HepG2 (cell line): Measurements from ENCODE around the gene ANKZF1. TPM values are rescaled to one million over a fixed set of nuclear protein-coding genes. Genes with fewer than 3 reads are reported as not detected.

Source experiments
- ATAD3A ChIP-seq: sonication (generic); formaldehyde crosslinking; IDR thresholded peaks from 2 replicates; pipeline ENCODE4 v1.4.0; 2020; ENCODE audit warnings: missing genetic modification reagents
- DR1 ChIP-seq: sonication (generic); formaldehyde crosslinking; IDR thresholded peaks from 2 replicates; pipeline ENCODE4 v1.8.0; 2021; ENCODE audit warnings: mild to moderate bottlenecking, missing genetic modification reagents, inconsistent platforms
- HIVEP1 ChIP-seq: sonication (generic); formaldehyde crosslinking; IDR thresholded peaks from 2 replicates; pipeline ENCODE4 v1.4.0; 2020; ENCODE audit warnings: mild to moderate bottlenecking, missing genetic modification reagents
- HMG20B ChIP-seq: conservative IDR thresholded peaks from 2 replicates; pipeline ENCODE4 v1.6.1; 2016; ENCODE audit warnings: missing genetic modification reagents, missing compliant biosample characterization
- MXD1 ChIP-seq: sonication (generic); formaldehyde crosslinking; IDR thresholded peaks from 2 replicates; pipeline ENCODE4 v1.4.0; 2020; ENCODE audit warnings: mild to moderate bottlenecking, missing genetic modification reagents
- RBFOX2 ChIP-seq: fragments of 200-400 bp; formaldehyde crosslinking; IDR thresholded peaks from 2 replicates; pipeline ENCODE4 v1.6.1; 2017; ENCODE audit warnings: low read depth, mild to moderate bottlenecking, low read length
- TEAD2 ChIP-seq: sonication (generic); formaldehyde crosslinking; IDR thresholded peaks from 2 replicates; pipeline ENCODE4 v1.9.0; 2021; ENCODE audit warnings: missing genetic modification reagents
- TEAD3 ChIP-seq: optimal IDR thresholded peaks from 2 replicates; pipeline ENCODE3; 2016; ENCODE audit warnings: borderline replicate concordance
- TRIM24 ChIP-seq: sonication (generic); formaldehyde crosslinking; IDR thresholded peaks from 2 replicates; pipeline ENCODE4 v1.8.0; 2022; ENCODE audit warnings: mild to moderate bottlenecking, missing genetic modification reagents
- ZBTB42 ChIP-seq: sonication (generic); formaldehyde crosslinking; IDR thresholded peaks from 2 replicates; pipeline ENCODE4 v1.5.0; 2020; ENCODE audit warnings: mild to moderate bottlenecking, missing genetic modification reagents
- ZFP1 ChIP-seq: IDR thresholded peaks from 2 replicates; pipeline ENCODE4 v1.6.1; 2016
- ZFYVE20 ChIP-seq: sonication (generic); formaldehyde crosslinking; IDR thresholded peaks from 2 replicates; pipeline ENCODE4 v1.8.0; 2023; ENCODE audit warnings: low read depth, mild to moderate bottlenecking, moderate library complexity, missing genetic modification reagents, borderline replicate concordance
- ZMYM4 ChIP-seq: sonication (generic); formaldehyde crosslinking; IDR thresholded peaks from 2 replicates; pipeline ENCODE4 v1.8.1; 2023; ENCODE audit warnings: mild to moderate bottlenecking, missing genetic modification reagents
- ZNF160 ChIP-seq: sonication (generic); formaldehyde crosslinking; IDR thresholded peaks from 2 replicates; pipeline ENCODE4 v1.8.0; 2022; ENCODE audit warnings: mild to moderate bottlenecking, inconsistent platforms, missing genetic modification reagents
- ZNF3 ChIP-seq: IDR thresholded peaks from 2 replicates; pipeline ENCODE4 v1.7.0; 2017; ENCODE audit warnings: inconsistent platforms
- ZNF451 ChIP-seq: sonication (generic); formaldehyde crosslinking; IDR thresholded peaks from 2 replicates; pipeline ENCODE4 v1.5.0; 2020; ENCODE audit warnings: mild to moderate bottlenecking, missing genetic modification reagents
- ZNF580 ChIP-seq: IDR thresholded peaks from 2 replicates; pipeline ENCODE4 v1.6.1; 2016; ENCODE audit warnings: low read depth, borderline replicate concordance
- ZNF615 ChIP-seq: sonication (generic); formaldehyde crosslinking; IDR thresholded peaks from 2 replicates; pipeline ENCODE4 v1.5.0; 2020; ENCODE audit warnings: mild to moderate bottlenecking, missing genetic modification reagents, borderline replicate concordance
- ZNF691 ChIP-seq: sonication (generic); formaldehyde crosslinking; IDR thresholded peaks from 2 replicates; pipeline ENCODE4 v1.4.0; 2020; ENCODE audit warnings: missing genetic modification reagents, low read depth, mild to moderate bottlenecking, borderline replicate concordance
- ZNF775 ChIP-seq: sonication (generic); formaldehyde crosslinking; IDR thresholded peaks from 2 replicates; pipeline ENCODE4 v1.4.0; 2020; ENCODE audit warnings: missing genetic modification reagents, mild to moderate bottlenecking, moderate library complexity, borderline replicate concordance
- polyA plus RNA-seq, 8 experiments: library from polyadenylated mRNA; depleted of rRNA in 3 of 8; stranded (reverse) in 7 of 8; unstranded in 1 of 8; fragments of >200 nt; fragmentation: Illumina TruSeq in 4 of 8; extraction: Trizol in 4 of 8; gene quantifications; 2 replicates each; pipeline versions ENCODE4 v1.2.1 to v1.2.3, GENCODE V29; 2011 to 2016; ENCODE audit warnings: low read depth in 4 of 8, missing spikeins in 1 of 8, mixed read lengths in 1 of 8; ENCODE audit not compliant: insufficient read depth in 1 of 8
- total RNA-seq, 5 experiments: library from RNA; depleted of rRNA; stranded (reverse); fragments of >200 nt; fragmentation: Illumina TruSeq; extraction: Trizol; gene quantifications; 2 replicates each; pipeline ENCODE4 v1.2.3, GENCODE V29; 2016; ENCODE audit warnings: low read depth in 1 of 5
- TF ChIP-seq, protein P1 (sequence below): sonication (generic); formaldehyde crosslinking; IDR thresholded peaks from 2 replicates; pipeline ENCODE4 v1.4.0; 2020; ENCODE audit warnings: mild to moderate bottlenecking, missing genetic modification reagents
- TF ChIP-seq, protein P2 (sequence below): sonication (generic); formaldehyde crosslinking; IDR thresholded peaks from 2 replicates; pipeline ENCODE4 v1.4.0; 2020; ENCODE audit warnings: missing genetic modification reagents, borderline replicate concordance

ANKZF1 gene
- total and polyA plus RNA-seq, 2 of the 13 experiments (the other 11 are each of a cell fraction or from before 2014, with no cell fraction given): 25.3 to 128 TPM

DNA sequence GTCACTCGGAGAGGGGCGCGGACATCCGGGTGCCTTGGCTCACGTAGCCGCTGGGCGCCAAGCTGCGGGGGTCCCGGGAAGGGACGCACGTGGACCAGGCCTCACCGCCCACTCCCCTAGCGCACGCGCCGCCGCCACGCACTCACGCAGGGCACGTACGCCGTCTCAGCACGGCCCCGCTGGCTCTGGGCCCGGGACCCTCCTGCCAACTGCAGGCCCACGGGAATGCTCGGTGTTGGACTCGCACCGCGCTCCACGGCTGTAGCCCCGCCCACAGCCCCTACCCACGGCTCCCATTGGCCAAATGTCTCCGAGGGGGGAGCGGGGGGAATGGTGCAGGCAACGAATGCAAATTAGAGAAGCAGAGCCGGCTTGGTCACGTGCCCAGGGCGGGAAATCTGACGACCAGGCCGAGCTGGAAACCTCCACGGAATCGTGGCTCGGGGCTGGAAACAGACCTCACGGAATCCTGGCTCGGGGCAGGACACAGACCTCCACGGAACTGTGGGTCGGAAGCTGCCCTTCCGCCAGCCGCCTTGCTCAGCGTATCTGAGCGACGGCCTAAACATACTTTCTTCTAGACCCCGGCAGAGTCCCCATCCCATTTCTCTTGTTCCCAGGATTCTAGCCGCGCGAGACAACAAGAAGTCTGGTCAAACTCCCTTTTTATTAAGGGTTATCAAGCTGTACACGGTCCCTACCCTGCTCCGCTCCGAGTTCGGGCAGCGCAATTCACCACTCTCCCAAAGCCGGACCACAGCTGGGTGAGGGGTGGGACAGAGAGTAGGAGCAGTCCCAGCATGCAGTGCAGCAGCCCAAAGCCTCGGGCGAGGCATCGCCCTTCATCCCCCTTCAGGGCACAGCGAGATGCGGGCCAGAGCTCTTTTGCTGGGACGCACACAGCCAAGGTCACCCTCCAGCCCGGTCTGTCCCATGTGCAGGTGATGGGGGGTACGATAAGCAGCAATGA, 10.6 kb upstream of the ANKZF1 start, which contains the start of gene ABCB6 (continued):
- TF ChIP-seq HMG20B (CRISPR knock-in tag): 0 out of 2 replicates have a peak, but pooled peaks have one; percentile 25
- TF ChIP-seq DR1: peak; percentile 93
- peak; percentile 78; the same call in 1 of the 2 replicates for TF ChIP-seq ZNF580 (CRISPR knock-in tag)
- TF ChIP-seq, protein P1, sequence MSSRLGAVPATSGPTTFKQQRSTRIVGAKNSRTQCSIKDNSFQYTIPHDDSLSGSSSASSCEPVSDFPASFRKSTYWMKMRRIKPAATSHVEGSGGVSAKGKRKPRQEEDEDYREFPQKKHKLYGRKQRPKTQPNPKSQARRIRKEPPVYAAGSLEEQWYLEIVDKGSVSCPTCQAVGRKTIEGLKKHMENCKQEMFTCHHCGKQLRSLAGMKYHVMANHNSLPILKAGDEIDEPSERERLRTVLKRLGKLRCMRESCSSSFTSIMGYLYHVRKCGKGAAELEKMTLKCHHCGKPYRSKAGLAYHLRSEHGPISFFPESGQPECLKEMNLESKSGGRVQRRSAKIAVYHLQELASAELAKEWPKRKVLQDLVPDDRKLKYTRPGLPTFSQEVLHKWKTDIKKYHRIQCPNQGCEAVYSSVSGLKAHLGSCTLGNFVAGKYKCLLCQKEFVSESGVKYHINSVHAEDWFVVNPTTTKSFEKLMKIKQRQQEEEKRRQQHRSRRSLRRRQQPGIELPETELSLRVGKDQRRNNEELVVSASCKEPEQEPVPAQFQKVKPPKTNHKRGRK: peak; percentile 53; the same call in 1 of the 2 replicates
- TF ChIP-seq ZBTB42 (CRISPR knock-in tag): peak; percentile 49
- TF ChIP-seq, protein P2, sequence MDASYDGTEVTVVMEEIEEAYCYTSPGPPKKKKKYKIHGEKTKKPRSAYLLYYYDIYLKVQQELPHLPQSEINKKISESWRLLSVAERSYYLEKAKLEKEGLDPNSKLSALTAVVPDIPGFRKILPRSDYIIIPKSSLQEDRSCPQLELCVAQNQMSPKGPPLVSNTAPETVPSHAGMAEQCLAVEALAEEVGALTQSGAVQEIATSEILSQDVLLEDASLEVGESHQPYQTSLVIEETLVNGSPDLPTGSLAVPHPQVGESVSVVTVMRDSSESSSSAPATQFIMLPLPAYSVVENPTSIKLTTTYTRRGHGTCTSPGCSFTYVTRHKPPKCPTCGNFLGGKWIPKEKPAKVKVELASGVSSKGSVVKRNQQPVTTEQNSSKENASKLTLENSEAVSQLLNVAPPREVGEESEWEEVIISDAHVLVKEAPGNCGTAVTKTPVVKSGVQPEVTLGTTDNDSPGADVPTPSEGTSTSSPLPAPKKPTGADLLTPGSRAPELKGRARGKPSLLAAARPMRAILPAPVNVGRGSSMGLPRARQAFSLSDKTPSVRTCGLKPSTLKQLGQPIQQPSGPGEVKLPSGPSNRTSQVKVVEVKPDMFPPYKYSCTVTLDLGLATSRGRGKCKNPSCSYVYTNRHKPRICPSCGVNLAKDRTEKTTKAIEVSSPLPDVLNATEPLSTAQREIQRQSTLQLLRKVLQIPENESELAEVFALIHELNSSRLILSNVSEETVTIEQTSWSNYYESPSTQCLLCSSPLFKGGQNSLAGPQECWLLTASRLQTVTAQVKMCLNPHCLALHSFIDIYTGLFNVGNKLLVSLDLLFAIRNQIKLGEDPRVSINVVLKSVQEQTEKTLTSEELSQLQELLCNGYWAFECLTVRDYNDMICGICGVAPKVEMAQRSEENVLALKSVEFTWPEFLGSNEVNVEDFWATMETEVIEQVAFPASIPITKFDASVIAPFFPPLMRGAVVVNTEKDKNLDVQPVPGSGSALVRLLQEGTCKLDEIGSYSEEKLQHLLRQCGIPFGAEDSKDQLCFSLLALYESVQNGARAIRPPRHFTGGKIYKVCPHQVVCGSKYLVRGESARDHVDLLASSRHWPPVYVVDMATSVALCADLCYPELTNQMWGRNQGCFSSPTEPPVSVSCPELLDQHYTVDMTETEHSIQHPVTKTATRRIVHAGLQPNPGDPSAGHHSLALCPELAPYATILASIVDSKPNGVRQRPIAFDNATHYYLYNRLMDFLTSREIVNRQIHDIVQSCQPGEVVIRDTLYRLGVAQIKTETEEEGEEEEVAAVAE: peak; percentile 92; the same call in 1 of the 2 replicates
- 0 out of 2 replicates have a peak, but pooled peaks have one; percentile 15 for TF ChIP-seq ZNF3 (CRISPR knock-in tag)
- peak; percentile 59; the same call in 1 of the 2 replicates for TF ChIP-seq ZFP1 (CRISPR knock-in tag)
- no peak; the same call in none of the 2 replicates for TF ChIP-seq ZNF691 (CRISPR knock-in tag)
- no peak for TF ChIP-seq ATAD3A (CRISPR knock-in tag)
- TF ChIP-seq ZNF160 (CRISPR knock-in tag): peak; percentile 88; the same call in 1 of the 2 replicates
- no peak for TF ChIP-seq TRIM24 (CRISPR knock-in tag)
- TF ChIP-seq MXD1 (CRISPR knock-in tag): peak; percentile 99
- TF ChIP-seq ZMYM4: peak; percentile 91
- TF ChIP-seq ZNF775: no peak; the same call in 1 of the 2 replicates
- peak; percentile 80 for TF ChIP-seq TEAD3 (CRISPR knock-in tag)
- peak; percentile 96 for TF ChIP-seq HIVEP1
- TF ChIP-seq ZFYVE20 (CRISPR knock-in tag): peak; percentile 88; the same call in 1 of the 2 replicates
- TF ChIP-seq ZNF451 (CRISPR knock-in tag): peak; percentile 99
- TF ChIP-seq RBFOX2: peak; percentile 98
- no peak for TF ChIP-seq ZNF615
- no peak for TF ChIP-seq TEAD2 (CRISPR knock-in tag)
